Measurements from ENCODE around the gene SGMS1. TPM values are rescaled to one million over a fixed set of nuclear protein-coding genes. Genes with fewer than 3 reads are reported as not detected.

Gene SGMS1
- total RNA-seq, 2 experiments from 2014 or later, result 24.8 to 25.2 TPM

GRCh38 chr10:50326172-50326555 lies 297.6 kb downstream of the SGMS1 start:
- H3K27me3 ChIP-seq (ENCODE audit: control insufficient read depth in 1 of 2, insufficient read depth in 2 of 2, low read length in 2 of 2), result no peaks in the 10 kb centered on the region
- H3K27me3 Mint-ChIP-seq, result no peaks in the 10 kb centered on the region
- H3K9me3 Mint-ChIP-seq, result no peaks in the 10 kb centered on the region
- ChIA-PET CTCF (interaction anchor here (1.2 kb wide), 1 partner anchor 14 kb away, joined by 5 read pairs; no protein-coding TSS in a partner anchor), POLR2A (interaction anchor here (1.3 kb wide), 1 partner anchor 11 kb away, joined by 7 read pairs; no protein-coding TSS in a partner anchor)
- no peaks in the 10 kb centered on the region for H3K4me1 Mint-ChIP-seq (ENCODE audit: low read depth)
- H3K36me3 ChIP-seq (ENCODE audit: insufficient read depth, low read length), result peaks cover 15% of the 10 kb centered on the region
- DNase-seq (no peak), ATAC-seq (ENCODE audit: poor library complexity) (no peak)
- H3K4me3 Mint-ChIP-seq, result no peak overlapping the region
- no peaks in the 10 kb centered on the region for H3K4me1 ChIP-seq (ENCODE audit: insufficient read depth, low read length)
- peaks cover 67% of the 10 kb centered on the region for H3K36me3 Mint-ChIP-seq (ENCODE audit: low read depth)
- H3K9me3 ChIP-seq (ENCODE audit: control insufficient read depth in 1 of 2, insufficient read depth in 1 of 2, low read length in 2 of 2), result no peaks in the 10 kb centered on the region
- no peak overlapping the region for H3K27ac Mint-ChIP-seq
- intact Hi-C loops (cut with DNase I, micrococcal nuclease), result no loop called here
- no peak overlapping the region for H3K27ac ChIP-seq (ENCODE audit: low read depth in 1 of 2, low read length in 2 of 2)
- no peak overlapping the region for H3K4me3 ChIP-seq (ENCODE audit: low read length)
- no peak for TF ChIP-seq CTCF (IDR thresholded peaks at IDR 0.05)

- no peaks in the 10 kb centered on the region for H3K4me1 ChIP-seq (ENCODE audit: insufficient read depth, low read length)
- no peak overlapping the region for H3K27ac ChIP-seq (ENCODE audit: low read depth in 1 of 2, low read length in 2 of 2)
- H3K36me3 Mint-ChIP-seq (ENCODE audit: low read depth), result peaks cover 71% of the 10 kb centered on the region
- POLR2A ChIA-PET, result interaction anchor here (1.3 kb wide), 1 partner anchor 11 kb away, joined by 7 read pairs; no protein-coding TSS in a partner anchor
- no peak overlapping the region for H3K4me3 Mint-ChIP-seq
- H3K9me3 ChIP-seq (ENCODE audit: control insufficient read depth in 1 of 2, insufficient read depth in 1 of 2, low read length in 2 of 2), result no peaks in the 10 kb centered on the region
- no peak overlapping the region for H3K4me3 ChIP-seq (ENCODE audit: low read length)
- no peaks in the 10 kb centered on the region for H3K4me1 Mint-ChIP-seq (ENCODE audit: low read depth)
- H3K36me3 ChIP-seq (ENCODE audit: insufficient read depth, low read length), result peaks cover 15% of the 10 kb centered on the region
- no peak for TF ChIP-seq CTCF (IDR thresholded peaks at IDR 0.05)
- H3K27ac Mint-ChIP-seq, result no peak overlapping the region
- H3K9me3 Mint-ChIP-seq, result no peaks in the 10 kb centered on the region
- H3K27me3 Mint-ChIP-seq, result no peaks in the 10 kb centered on the region
- no peaks in the 10 kb centered on the region for H3K27me3 ChIP-seq (ENCODE audit: control insufficient read depth in 1 of 2, insufficient read depth in 2 of 2, low read length in 2 of 2)
- DNase-seq (peak in 3 of 14 experiments; percentile 18 to 46 (median 21)), ATAC-seq (ENCODE audit: poor library complexity) (no peak)
- CTCF ChIA-PET, result interaction anchor here (1.2 kb wide), 1 partner anchor 14 kb away, joined by 5 read pairs; no protein-coding TSS in a partner anchor
- intact Hi-C loops (cut with DNase I, micrococcal nuclease), result no loop called here
Measured at GRCh38 chr10:50325449-50326171, 298.1 kb downstream of the SGMS1 start.

GRCh38 chr10:50324680-50325393 lies 298.9 kb downstream of the SGMS1 start:
- Mint-ChIP-seq H3K36me3 (ENCODE audit: low read depth) (peaks cover 74% of the 10 kb centered on the region), H3K4me3 (no peak overlapping the region), H3K27ac (no peak overlapping the region), H3K27me3 (no peaks in the 10 kb centered on the region), H3K4me1 (ENCODE audit: low read depth) (no peaks in the 10 kb centered on the region), H3K9me3 (no peaks in the 10 kb centered on the region)
- H3K4me1 ChIP-seq (ENCODE audit: insufficient read depth, low read length), result no peaks in the 10 kb centered on the region
- H3K27ac ChIP-seq (ENCODE audit: low read depth in 1 of 2, low read length in 2 of 2), result no peak overlapping the region
- intact Hi-C loops (cut with DNase I, micrococcal nuclease), result no loop called here
- H3K27me3 ChIP-seq (ENCODE audit: control insufficient read depth in 1 of 2, insufficient read depth in 2 of 2, low read length in 2 of 2), result no peaks in the 10 kb centered on the region
- ATAC-seq (ENCODE audit: poor library complexity) (no peak), DNase-seq (no peak)
- CTCF ChIA-PET, result no interaction called here
- no peaks in the 10 kb centered on the region for H3K9me3 ChIP-seq (ENCODE audit: control insufficient read depth in 1 of 2, insufficient read depth in 1 of 2, low read length in 2 of 2)
- no peak overlapping the region for H3K4me3 ChIP-seq (ENCODE audit: low read length)
- peaks cover 15% of the 10 kb centered on the region for H3K36me3 ChIP-seq (ENCODE audit: insufficient read depth, low read length)
- POLR2A ChIA-PET, result no interaction called here
- TF ChIP-seq CTCF (IDR thresholded peaks at IDR 0.05), result no peak

Measured in CD4-positive, alpha-beta T cell (primary cell).